HepG2 (cell line): ENCODE results near the gene WDR54. TPM values are rescaled to one million over a fixed set of nuclear protein-coding genes. Genes with fewer than 3 reads are reported as not detected.

ENCODE experiments used
- ATM ChIP-seq: fragments of 450-650 bp; IDR thresholded peaks from 2 replicates; pipeline ENCODE4 v1.7.1; 2017; ENCODE audit warnings: mild to moderate bottlenecking, borderline replicate concordance
- BCL3 ChIP-seq: sonication (generic); formaldehyde crosslinking; IDR thresholded peaks from 2 replicates; pipeline ENCODE4 v1.5.1; 2020; ENCODE audit warnings: mild to moderate bottlenecking, missing genetic modification reagents, moderate library complexity
- EP300 ChIP-seq, 3 experiments: sonication (generic) in 1 of 3; formaldehyde crosslinking in 1 of 3; IDR thresholded peaks; 2 replicates each; pipeline versions ENCODE4 v1.5.1 to v1.6.1; 2011 to 2020; ENCODE audit warnings: low read depth in 2 of 3, low read length in 2 of 3, borderline replicate concordance in 1 of 3, improper control_type of control experiment in 1 of 3, mild to moderate bottlenecking in 1 of 3, missing genetic modification reagents in 1 of 3, moderate library complexity in 1 of 3
- ERF ChIP-seq: IDR thresholded peaks from 2 replicates; pipeline ENCODE4 v1.6.1; 2018; ENCODE audit warnings: missing biosample characterization, missing genetic modification reagents
- HDAC2 ChIP-seq: sonication (generic); formaldehyde crosslinking; IDR thresholded peaks from 2 replicates; pipeline ENCODE4 v1.4.0; 2020; ENCODE audit warnings: missing genetic modification reagents
- HNF4G ChIP-seq, 2 experiments: sonication (generic) in 1 of 2; formaldehyde crosslinking in 1 of 2; IDR thresholded peaks; 2 replicates each; pipeline versions ENCODE4 v1.4.0 to v1.6.1; 2011 to 2020; ENCODE audit warnings: borderline replicate concordance in 2 of 2, low read depth in 2 of 2, mild to moderate bottlenecking in 2 of 2, low read length in 1 of 2, missing genetic modification reagents in 1 of 2, moderate library complexity in 1 of 2
- PHB2 ChIP-seq: fragments of 450-650 bp; IDR thresholded peaks from 2 replicates; pipeline ENCODE4 v1.6.1; 2018; ENCODE audit not compliant: partially characterized antibody
- RAD51 ChIP-seq: fragments of 450-650 bp; IDR thresholded peaks from 2 replicates; pipeline ENCODE4 v1.6.1; 2016; ENCODE audit warnings: borderline replicate concordance
- REPIN1 ChIP-seq: sonication (generic); formaldehyde crosslinking; IDR thresholded peaks from 2 replicates; pipeline ENCODE4 v1.8.0; 2022; ENCODE audit warnings: missing genetic modification reagents, low read depth, mild to moderate bottlenecking, borderline replicate concordance
- TFAP4 ChIP-seq: sonication (generic); IDR thresholded peaks from 2 replicates; pipeline ENCODE4 v1.6.1; 2016; ENCODE audit warnings: low read depth, borderline replicate concordance
- THAP8 ChIP-seq: sonication (generic); formaldehyde crosslinking; IDR thresholded peaks from 2 replicates; pipeline ENCODE4 v1.5.1; 2020; ENCODE audit warnings: missing genetic modification reagents, mild to moderate bottlenecking, borderline replicate concordance
- ZNF33B ChIP-seq: sonication (generic); formaldehyde crosslinking; IDR thresholded peaks from 2 replicates; pipeline ENCODE4 v1.5.1; 2020; ENCODE audit warnings: mild to moderate bottlenecking, missing genetic modification reagents
- ZNF446 ChIP-seq: sonication (generic); formaldehyde crosslinking; IDR thresholded peaks from 2 replicates; pipeline ENCODE4 v1.5.0; 2020; ENCODE audit warnings: mild to moderate bottlenecking, missing genetic modification reagents
- ZNF619 ChIP-seq: sonication (generic); formaldehyde crosslinking; IDR thresholded peaks from 2 replicates; pipeline ENCODE4 v1.4.0; 2020; ENCODE audit warnings: mild to moderate bottlenecking, missing genetic modification reagents
- ZNF646 ChIP-seq: sonication (generic); formaldehyde crosslinking; IDR thresholded peaks from 2 replicates; pipeline ENCODE4 v1.9.0; 2021; ENCODE audit warnings: mild to moderate bottlenecking, missing genetic modification reagents
- ZNF816 ChIP-seq: sonication (generic); formaldehyde crosslinking; IDR thresholded peaks from 2 replicates; pipeline ENCODE4 v1.8.0; 2022; ENCODE audit warnings: missing genetic modification reagents, mild to moderate bottlenecking, borderline replicate concordance
- ZNF883 ChIP-seq: sonication (generic); formaldehyde crosslinking; IDR thresholded peaks from 2 replicates; pipeline ENCODE4 v1.5.1; 2020; ENCODE audit warnings: mild to moderate bottlenecking, missing genetic modification reagents; ENCODE audit errors: not compliant biosample characterization
- polyA plus RNA-seq, 8 experiments: library from polyadenylated mRNA; depleted of rRNA in 3 of 8; stranded (reverse) in 7 of 8; unstranded in 1 of 8; fragments of >200 nt; fragmentation: Illumina TruSeq in 4 of 8; extraction: Trizol in 4 of 8; gene quantifications; 2 replicates each; pipeline versions ENCODE4 v1.2.1 to v1.2.3, GENCODE V29; 2011 to 2016; ENCODE audit warnings: low read depth in 4 of 8, missing spikeins in 1 of 8, mixed read lengths in 1 of 8; ENCODE audit not compliant: insufficient read depth in 1 of 8
- total RNA-seq, 5 experiments: library from RNA; depleted of rRNA; stranded (reverse); fragments of >200 nt; fragmentation: Illumina TruSeq; extraction: Trizol; gene quantifications; 2 replicates each; pipeline ENCODE4 v1.2.3, GENCODE V29; 2016; ENCODE audit warnings: low read depth in 1 of 5
- TF ChIP-seq, protein P1 (sequence below): sonication (generic); formaldehyde crosslinking; IDR thresholded peaks from 2 replicates; pipeline ENCODE4 v1.8.0; 2022; ENCODE audit warnings: missing genetic modification reagents, low read depth, mild to moderate bottlenecking, borderline replicate concordance

The WDR54 gene
- total and polyA plus RNA-seq, 2 of the 13 experiments (the other 11 are each of a cell fraction or from before 2014, with no cell fraction given): 2.0 to 17.3 TPM

DNA sequence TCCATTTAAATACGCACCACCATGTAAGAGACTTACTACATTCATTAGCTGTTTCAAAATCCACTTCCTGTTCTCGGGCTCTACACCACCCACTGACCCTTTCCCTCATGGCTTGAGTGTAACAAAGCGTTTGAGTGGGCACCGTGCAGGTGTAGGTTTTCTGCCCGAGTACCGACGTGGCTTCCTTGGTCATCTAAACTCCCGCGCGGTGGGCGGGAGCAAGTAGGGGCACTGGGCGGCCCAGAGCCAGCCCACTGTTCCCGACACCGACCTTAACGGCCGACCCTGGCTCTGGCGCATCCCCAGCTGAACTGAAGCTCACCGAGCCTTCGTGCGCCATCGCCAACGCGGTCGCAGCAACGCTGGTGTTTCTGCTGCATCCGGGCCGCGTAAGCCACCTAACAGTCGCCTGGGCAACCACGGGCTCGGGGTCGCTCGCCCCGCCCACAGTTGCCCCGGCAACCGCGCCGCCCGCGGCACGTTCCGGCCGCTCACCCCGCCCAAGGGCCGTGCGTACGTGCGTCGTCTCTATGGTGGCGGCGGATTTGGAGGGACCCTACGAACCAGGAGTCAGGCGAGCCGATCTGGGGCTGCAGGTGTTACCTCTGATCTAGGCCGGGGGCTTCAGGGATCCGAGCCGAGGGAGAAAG, at the start of gene WDR54, which contains the start of gene C2orf81 (continued):
- TF ChIP-seq ZNF646 (no peak), THAP8 (CRISPR knock-in tag) (no peak), ZNF446 (CRISPR knock-in tag) (no peak), BCL3 (peak; percentile 93; the same call in 1 of the 2 replicates), ERF (CRISPR knock-in tag) (peak; percentile 22; the same call in 1 of the 2 replicates), TFAP4 (peak; percentile 26; the same call in 1 of the 2 replicates), ZNF816 (CRISPR knock-in tag) (no peak; the same call in 1 of the 2 replicates), RAD51 (no peak), ZNF619 (CRISPR knock-in tag) (no peak), HDAC2 (CRISPR knock-in tag) (peak; percentile 45; the same call in 1 of the 2 replicates), PHB2 (no peak), ZNF33B (CRISPR knock-in tag) (peak; percentile 94; the same call in 1 of the 2 replicates), HNF4G (IDR thresholded peaks at IDR 0.05; ENCODE audit: borderline replicate concordance, low read depth, low read length) (no peak), HNF4G (CRISPR knock-in tag; IDR thresholded peaks at IDR 0.05; ENCODE audit: borderline replicate concordance, low read depth) (no peak), ATM (no peak), EP300 (IDR thresholded peaks at IDR 0.05; ENCODE audit: low read depth in 2 of 2, low read length in 2 of 2) (no peak), EP300 (CRISPR knock-in tag; IDR thresholded peaks at IDR 0.05; ENCODE audit: borderline replicate concordance) (no peak), REPIN1 (CRISPR knock-in tag) (no peak), ZNF883 (CRISPR knock-in tag) (peak; percentile 80)
- TF ChIP-seq, protein P1, sequence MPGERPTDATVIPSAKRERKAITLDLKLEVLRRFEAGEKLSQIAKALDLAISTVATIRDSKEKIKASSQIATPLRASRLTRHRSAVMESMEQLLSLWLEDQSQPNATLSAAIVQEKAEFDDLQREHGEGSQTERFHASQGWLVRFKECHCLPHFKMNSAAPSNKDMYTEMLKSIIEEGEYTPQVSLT (CRISPR knock-in tag): no peak
